H9 (cell line): ENCODE results near the gene KCNG2. TPM values are rescaled to one million over a fixed set of nuclear protein-coding genes. Genes with fewer than 3 reads are reported as not detected.

Source experiments
- DNase-seq: peaks from one replicate; pipeline ENCODE4 v3.0.0-alpha.2; 2017
- H2AFZ ChIP-seq: one replicate; pipeline ENCODE4 v1.6.1; 2013; ENCODE audit warnings: mild to moderate bottlenecking, low read length, control low read depth, moderate library complexity
- H2AK5ac ChIP-seq: 2 replicates; pipeline ENCODE4 v1.6.1; 2013; ENCODE audit warnings: low read length, control low read depth, mixed read lengths; ENCODE audit not compliant: insufficient read length
- H2BK120ac ChIP-seq: one replicate; pipeline ENCODE4 v1.6.1; 2013; ENCODE audit warnings: low read depth, mild to moderate bottlenecking, low read length, control low read depth, inconsistent platforms; ENCODE audit not compliant: poor library complexity, severe bottlenecking
- H2BK12ac ChIP-seq: 2 replicates; pipeline ENCODE4 v1.6.1; 2013; ENCODE audit warnings: low read length, control low read depth, mixed read lengths, low read depth; ENCODE audit not compliant: insufficient read length
- H2BK15ac ChIP-seq: 2 replicates; pipeline ENCODE4 v1.6.1; 2013; ENCODE audit warnings: low read depth, low read length, control low read depth
- H2BK20ac ChIP-seq: one replicate; pipeline ENCODE4 v1.6.1; 2013; ENCODE audit warnings: low read depth, mild to moderate bottlenecking, low read length, control low read depth, inconsistent platforms; ENCODE audit not compliant: poor library complexity, severe bottlenecking
- H2BK5ac ChIP-seq: 2 replicates; pipeline ENCODE4 v1.6.1; 2013; ENCODE audit warnings: low read length, control low read depth, mixed read lengths; ENCODE audit not compliant: insufficient read length
- H3K14ac ChIP-seq: 2 replicates; pipeline ENCODE4 v1.6.1; 2013; ENCODE audit warnings: low read length, control low read depth; ENCODE audit not compliant: insufficient read depth
- H3K18ac ChIP-seq: 2 replicates; pipeline ENCODE4 v1.6.1; 2013; ENCODE audit warnings: low read depth, mild to moderate bottlenecking, mixed read lengths, low read length, control low read depth; ENCODE audit not compliant: insufficient read length
- H3K23ac ChIP-seq: 2 replicates; pipeline ENCODE4 v1.6.1; 2013; ENCODE audit warnings: low read length, control low read depth, mixed read lengths, low read depth; ENCODE audit not compliant: insufficient read length
- H3K23me2 ChIP-seq: 2 replicates; pipeline ENCODE4 v1.6.1; 2013; ENCODE audit warnings: low read depth, mild to moderate bottlenecking, mixed read lengths, low read length, control low read depth; ENCODE audit not compliant: insufficient read length, poor library complexity, severe bottlenecking
- H3K27ac ChIP-seq: 2 replicates; pipeline ENCODE4 v1.5.1; 2013; ENCODE audit warnings: low read length, control low read depth, mixed read lengths, low read depth; ENCODE audit not compliant: insufficient read length
- H3K27me3 ChIP-seq: 2 replicates; pipeline ENCODE4 v1.6.1; 2013; ENCODE audit warnings: low read length, control low read depth, inconsistent platforms; ENCODE audit not compliant: insufficient read depth
- H3K4ac ChIP-seq: 2 replicates; pipeline ENCODE4 v1.6.1; 2013; ENCODE audit warnings: low read depth, mild to moderate bottlenecking, control low read depth, inconsistent platforms, low read length, moderate library complexity
- H3K4me1 ChIP-seq: 2 replicates; pipeline ENCODE4 v1.6.1; 2013; ENCODE audit warnings: low read length, control low read depth, inconsistent platforms; ENCODE audit not compliant: insufficient read depth
- H3K4me2 ChIP-seq: 2 replicates; pipeline ENCODE4 v1.6.1; 2013; ENCODE audit warnings: low read length, control low read depth, mixed read lengths; ENCODE audit not compliant: insufficient read length, insufficient read depth
- H3K56ac ChIP-seq: 2 replicates; pipeline ENCODE4 v1.6.1; 2013; ENCODE audit warnings: low read depth, mild to moderate bottlenecking, mixed read lengths, low read length, control low read depth; ENCODE audit not compliant: insufficient read length
- H3K79me1 ChIP-seq: 2 replicates; pipeline ENCODE4 v1.6.1; 2013; ENCODE audit warnings: low read depth, mild to moderate bottlenecking, moderate library complexity, low read length, control low read depth, inconsistent platforms; ENCODE audit not compliant: insufficient read depth, poor library complexity, severe bottlenecking
- H3K79me2 ChIP-seq: 2 replicates; pipeline ENCODE4 v1.6.1; 2013; ENCODE audit warnings: low read length, control low read depth, inconsistent platforms; ENCODE audit not compliant: insufficient read depth
- H3K9ac ChIP-seq: 2 replicates; pipeline ENCODE4 v1.6.1; 2013; ENCODE audit warnings: low read length, control low read depth, mixed read lengths; ENCODE audit not compliant: insufficient read length; ENCODE audit errors: extremely low read depth
- H3K9me3 ChIP-seq: one replicate; pipeline ENCODE4 v1.6.1; 2013; ENCODE audit warnings: low read depth, low read length, inconsistent platforms; ENCODE audit not compliant: control insufficient read depth
- H3T11ph ChIP-seq: one replicate; pipeline ENCODE4 v1.6.1; 2013; ENCODE audit warnings: mild to moderate bottlenecking, low read length, control low read depth, inconsistent platforms
- H4K20me1 ChIP-seq: one replicate; pipeline ENCODE4 v1.6.1; 2013; ENCODE audit not compliant: control insufficient read depth, insufficient read length, insufficient read depth
- H4K5ac ChIP-seq: 2 replicates; pipeline ENCODE4 v1.6.1; 2013; ENCODE audit warnings: low read depth, mild to moderate bottlenecking, mixed read lengths, low read length, control low read depth; ENCODE audit not compliant: insufficient read length
- H4K8ac ChIP-seq: replicated peaks from 2 replicates; pipeline ENCODE4 v1.6.1; 2013; ENCODE audit warnings: low read length, control low read depth, mixed read lengths, low read depth; ENCODE audit not compliant: insufficient read length
- H4K91ac ChIP-seq: 2 replicates; pipeline ENCODE4 v1.6.1; 2013; ENCODE audit warnings: low read depth, mild to moderate bottlenecking, moderate library complexity, mixed read lengths, low read length, control low read depth; ENCODE audit not compliant: insufficient read length
- H3K27ac Mint-ChIP-seq, 3 experiments: 2 replicates in 2 of 3; 3 replicates in 1 of 3; pipeline ENCODE4 v1.8.0; 2020 to 2021; ENCODE audit warnings: mixed read lengths in 3 of 3, mild to moderate bottlenecking in 1 of 3, moderate library complexity in 1 of 3
- H3K27me3 Mint-ChIP-seq: 2 replicates; pipeline ENCODE4 v1.8.0; 2021; ENCODE audit warnings: low read depth, mild to moderate bottlenecking, moderate library complexity, mixed read lengths
- H3K36me3 Mint-ChIP-seq, 3 experiments: 2 replicates in 2 of 3; 3 replicates in 1 of 3; pipeline ENCODE4 v1.8.0; 2020 to 2021; ENCODE audit warnings: low read depth in 3 of 3, mixed read lengths in 3 of 3; ENCODE audit not compliant: insufficient read depth in 1 of 3
- H3K4me1 Mint-ChIP-seq, 2 experiments: 2 replicates each; pipeline ENCODE4 v1.8.0; 2020; ENCODE audit warnings: mixed read lengths in 2 of 2
- H3K4me3 Mint-ChIP-seq, 2 experiments: 2 replicates in 1 of 2; 3 replicates in 1 of 2; pipeline ENCODE4 v1.8.0; 2020 to 2021; ENCODE audit warnings: mild to moderate bottlenecking in 2 of 2, mixed read lengths in 2 of 2, moderate library complexity in 1 of 2
- H3K9me3 Mint-ChIP-seq, 2 experiments: 2 replicates in 1 of 2; 3 replicates in 1 of 2; pipeline ENCODE4 v1.8.0; 2020; ENCODE audit warnings: mild to moderate bottlenecking in 2 of 2, mixed read lengths in 2 of 2, moderate library complexity in 1 of 2
- WGBS: extraction: QIAGEN DNeasy Blood & Tissue Kit; methylation state at CpG from one replicate; pipeline ENCODE4 v1.1.7; 2013; ENCODE audit warnings: missing lambda C conversion rate, low lambda C conversion rate, mixed read lengths; ENCODE audit not compliant: insufficient read length; ENCODE audit errors: extremely low coverage; 5-methylcytosine and 5-hydroxymethylcytosine counted together
- total RNA-seq: library from RNA; stranded (reverse); gene quantifications from 2 replicates; pipeline ENCODE4 v1.2.1, GENCODE V29; 2021
- TF ChIP-seq, protein P1 (sequence below): fragments of 200-600 bp; sonication (generic); conservative IDR thresholded peaks from 3 replicates; pipeline ENCODE4 v1.8.0; 2021; ENCODE audit warnings: antibody characterized with exemption, mild to moderate bottlenecking

KCNG2 gene
- total RNA-seq, 1 experiment from 2014 or later: 0.15 TPM

DNA sequence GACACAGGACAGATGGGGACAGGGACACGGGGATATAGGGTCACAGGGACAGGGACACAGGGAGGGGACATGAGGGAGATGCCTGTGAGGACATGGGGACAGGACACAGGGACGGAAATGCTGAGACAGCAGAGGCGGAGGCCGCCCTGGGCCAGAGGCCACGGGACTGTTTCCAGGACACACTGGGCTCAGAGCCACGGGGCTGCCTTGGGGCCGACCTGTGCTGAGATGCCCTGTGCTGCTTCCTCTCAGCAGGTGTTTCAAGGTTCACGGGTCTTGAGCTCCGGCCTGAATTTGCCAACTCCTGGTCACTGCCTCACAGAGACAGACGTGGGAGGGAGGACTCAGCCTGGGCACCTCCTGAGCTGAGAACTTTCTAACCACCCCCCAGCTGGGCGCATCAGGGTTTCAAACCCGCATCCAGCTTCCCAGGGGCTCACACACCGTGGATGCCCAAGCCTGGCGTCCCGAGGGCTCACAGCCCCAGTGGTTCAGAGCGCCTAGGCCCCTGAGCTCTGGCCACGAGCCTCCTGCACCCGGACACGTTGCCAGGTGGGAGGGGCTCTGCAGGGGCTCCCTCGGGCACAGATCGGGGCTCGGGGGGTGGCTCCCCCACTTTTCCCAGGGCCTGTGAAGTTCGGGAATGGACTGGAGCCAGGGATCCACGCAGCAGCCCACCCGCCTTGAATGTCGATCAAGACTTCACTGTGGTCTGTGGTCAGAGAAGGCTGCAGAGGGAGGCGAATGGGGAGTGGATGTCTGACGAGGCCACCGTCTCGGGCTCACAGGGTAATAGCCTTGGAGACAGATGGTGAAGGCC, 89.7 kb downstream of the KCNG2 start:
- H3K9me3 ChIP-seq: peaks cover 8% of the 10 kb centered on the region
- H2AFZ ChIP-seq: no peak overlapping the region
- Mint-ChIP-seq H3K4me1 (no peaks in the 10 kb centered on the region), H3K27me3 (peaks cover 12% of the 10 kb centered on the region), H3K27ac (no peak overlapping the region), H3K36me3 (peaks cover 0 to 7% (median 0%) of the 10 kb centered on the region in 3 experiments; a peak in 4 of 7 replicates), H3K9me3 (peaks cover 40 to 50% of the 10 kb centered on the region in 2 experiments), H3K4me3 (no peak overlapping the region)
- H4K20me1 ChIP-seq: no peaks in the 10 kb centered on the region
- DNase-seq: no peak
- no peaks in the 10 kb centered on the region for H3K23me2 ChIP-seq
- no peaks in the 10 kb centered on the region for H3K27me3 ChIP-seq
- no peak overlapping the region for H2BK120ac ChIP-seq
- H2BK20ac ChIP-seq: no peak overlapping the region
- TF ChIP-seq, protein P1, sequence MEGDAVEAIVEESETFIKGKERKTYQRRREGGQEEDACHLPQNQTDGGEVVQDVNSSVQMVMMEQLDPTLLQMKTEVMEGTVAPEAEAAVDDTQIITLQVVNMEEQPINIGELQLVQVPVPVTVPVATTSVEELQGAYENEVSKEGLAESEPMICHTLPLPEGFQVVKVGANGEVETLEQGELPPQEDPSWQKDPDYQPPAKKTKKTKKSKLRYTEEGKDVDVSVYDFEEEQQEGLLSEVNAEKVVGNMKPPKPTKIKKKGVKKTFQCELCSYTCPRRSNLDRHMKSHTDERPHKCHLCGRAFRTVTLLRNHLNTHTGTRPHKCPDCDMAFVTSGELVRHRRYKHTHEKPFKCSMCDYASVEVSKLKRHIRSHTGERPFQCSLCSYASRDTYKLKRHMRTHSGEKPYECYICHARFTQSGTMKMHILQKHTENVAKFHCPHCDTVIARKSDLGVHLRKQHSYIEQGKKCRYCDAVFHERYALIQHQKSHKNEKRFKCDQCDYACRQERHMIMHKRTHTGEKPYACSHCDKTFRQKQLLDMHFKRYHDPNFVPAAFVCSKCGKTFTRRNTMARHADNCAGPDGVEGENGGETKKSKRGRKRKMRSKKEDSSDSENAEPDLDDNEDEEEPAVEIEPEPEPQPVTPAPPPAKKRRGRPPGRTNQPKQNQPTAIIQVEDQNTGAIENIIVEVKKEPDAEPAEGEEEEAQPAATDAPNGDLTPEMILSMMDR: no peak
- H2BK5ac ChIP-seq: no peak overlapping the region
- no peaks in the 10 kb centered on the region for H3K79me2 ChIP-seq
- H3K4me2 ChIP-seq: no peak overlapping the region
- WGBS: no CpG with 5 or more reads among the region's 30 CpGs
- H3K27ac ChIP-seq: no peak overlapping the region
- H3K18ac ChIP-seq: no peak overlapping the region
- no peak overlapping the region for H3T11ph ChIP-seq
- H3K9ac ChIP-seq: no peak overlapping the region
- H4K8ac ChIP-seq: no peak overlapping the region
- H2BK12ac ChIP-seq: no peak overlapping the region
- no peak overlapping the region for H2AK5ac ChIP-seq
- H3K56ac ChIP-seq: no peak overlapping the region
- H3K79me1 ChIP-seq: no peaks in the 10 kb centered on the region
- H3K14ac ChIP-seq: no peak overlapping the region
- H3K4me1 ChIP-seq: no peaks in the 10 kb centered on the region
- H4K91ac ChIP-seq: no peak overlapping the region
- H3K4ac ChIP-seq: no peak overlapping the region
- no peak overlapping the region for H3K23ac ChIP-seq
- no peak overlapping the region for H2BK15ac ChIP-seq
- no peak overlapping the region for H4K5ac ChIP-seq
